Erythroblast (primary cell): Measurements from ENCODE around the gene SYT14.

ENCODE experiments used
- GATA1 ChIP-seq: IDR thresholded peaks from 2 replicates; pipeline ENCODE4 v1.6.1; 2011; ENCODE audit warnings: low read depth, mild to moderate bottlenecking, control low read depth, low read length, moderate library complexity
- POLR2A ChIP-seq: IDR thresholded peaks from 2 replicates; pipeline ENCODE4 v1.6.1; 2011; ENCODE audit warnings: mild to moderate bottlenecking, low read length

- TF ChIP-seq POLR2A: no peak
- no peak for TF ChIP-seq GATA1
Measured at GRCh38 chr1:210117681-210118170, 179.7 kb downstream of the SYT14 start.
